Fibroblast of skin of right quadriceps (primary cell): Measurements from ENCODE around the gene P3R3URF.

Experiments used
- DNase-seq: peaks from one replicate; pipeline ENCODE4 v3.0.0-alpha.2; 2013

P3R3URF gene

GRCh38 chr1:46171871-46172270 lies 4.4 kb downstream of the P3R3URF start:
- DNase-seq = no peak

- no peak for DNase-seq
Observed at GRCh38 chr1:46171351-46171750, 4.9 kb downstream of the P3R3URF start.

GRCh38 chr1:46169811-46170454 lies 6.4 kb downstream of the P3R3URF start:
- DNase-seq = no peak

GRCh38 chr1:46168477-46168876 lies 7.8 kb downstream of the P3R3URF start:
- DNase-seq = no peak

- DNase-seq = no peak
Observed at GRCh38 chr1:46166521-46167462, 9.5 kb downstream of the P3R3URF start.

- DNase-seq = no peak
Observed at GRCh38 chr1:46160212-46160611, 16.1 kb downstream of the P3R3URF start.

- no peak for DNase-seq
Observed at GRCh38 chr1:46159516-46159915, 16.8 kb downstream of the P3R3URF start.

- DNase-seq = no peak
Observed at GRCh38 chr1:46158312-46159281, 17.7 kb downstream of the P3R3URF start.

GRCh38 chr1:46157916-46158311 lies 18.4 kb downstream of the P3R3URF start:
- no peak for DNase-seq

- DNase-seq = no peak
Observed at GRCh38 chr1:46153732-46154131, 22.6 kb downstream of the P3R3URF start.

- no peak for DNase-seq
Observed at GRCh38 chr1:46153228-46153627, 23.1 kb downstream of the P3R3URF start.

- peak; percentile 62 for DNase-seq
Observed at GRCh38 chr1:46152016-46152415, 24.3 kb downstream of the P3R3URF start.

- no peak for DNase-seq
Observed at GRCh38 chr1:46150085-46150484, 26.2 kb downstream of the P3R3URF start.

- DNase-seq = no peak
Observed at GRCh38 chr1:46148318-46148717, 28.0 kb downstream of the P3R3URF start.

GRCh38 chr1:46137916-46138315 lies 38.4 kb downstream of the P3R3URF start:
- peak; percentile 41 for DNase-seq

GRCh38 chr1:46136711-46137110 lies 39.6 kb downstream of the P3R3URF start:
- DNase-seq = no peak

- peak; percentile 73 for DNase-seq
Observed at GRCh38 chr1:46134660-46135331, 41.5 kb downstream of the P3R3URF start.

GRCh38 chr1:46133781-46134350 lies 42.4 kb downstream of the P3R3URF start:
- DNase-seq = no peak

GRCh38 chr1:46133181-46133658 lies 43.1 kb downstream of the P3R3URF start:
- no peak for DNase-seq

GRCh38 chr1:46132529-46133180 lies 43.6 kb downstream of the P3R3URF start, which contains the start of gene PIK3R3:
Gene PIK3R3, minus strand, starts transcription at chr1:46132629. Its CDS starts 677 bp downstream, at chr1:46131952.
- peak; percentile 99 for DNase-seq
